ENCODE results near the gene FARS2.
"Not testable (repeated sequence)": the region's sequence is repeated elsewhere in the genome, so short reads cannot be mapped to it uniquely, and the experiment has no call there.

Gene FARS2

DNA sequence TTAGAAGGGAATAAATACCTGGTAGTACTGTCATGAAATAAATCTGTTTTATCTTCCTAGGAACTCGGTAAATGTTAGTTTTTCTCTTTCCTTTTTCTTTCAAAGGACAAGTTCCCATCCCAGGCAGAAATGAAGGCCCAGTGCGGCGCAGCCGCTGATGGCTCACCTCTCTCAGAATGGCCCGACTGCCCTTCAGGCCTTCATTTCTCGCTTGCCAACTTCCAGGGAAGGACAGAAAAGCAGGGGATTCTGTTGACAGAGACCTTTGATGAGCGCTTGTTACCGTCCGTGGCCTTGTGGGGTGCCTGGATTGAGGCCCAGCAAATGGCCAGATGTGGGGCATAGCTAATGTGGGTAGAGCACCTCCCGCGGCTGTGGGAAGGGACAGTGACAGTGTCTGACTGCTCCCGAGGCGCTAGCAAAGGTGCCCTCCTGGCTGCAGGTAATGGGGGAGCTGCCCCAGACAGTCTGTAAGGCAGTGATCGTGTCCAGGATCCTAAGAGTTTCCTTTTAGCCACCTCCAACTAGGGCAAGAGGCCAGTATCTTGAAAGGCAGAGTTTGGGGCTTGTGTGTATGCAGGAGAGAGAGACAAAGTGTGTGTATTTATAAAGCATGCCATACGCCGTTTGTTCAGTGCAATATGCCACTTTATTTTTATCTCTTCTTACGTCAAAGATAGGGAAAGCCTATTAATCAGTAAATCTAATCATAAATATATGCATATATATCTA is 391.3 kb downstream of the FARS2 start:
- TF ChIP-seq GATA1 (IDR thresholded peaks at IDR 0.05; ENCODE audit: low read depth, low read length) = no peak
- TF ChIP-seq POLR2A (IDR thresholded peaks at IDR 0.05; ENCODE audit: low read length) = no peak
- DNase-seq = no peak

DNA sequence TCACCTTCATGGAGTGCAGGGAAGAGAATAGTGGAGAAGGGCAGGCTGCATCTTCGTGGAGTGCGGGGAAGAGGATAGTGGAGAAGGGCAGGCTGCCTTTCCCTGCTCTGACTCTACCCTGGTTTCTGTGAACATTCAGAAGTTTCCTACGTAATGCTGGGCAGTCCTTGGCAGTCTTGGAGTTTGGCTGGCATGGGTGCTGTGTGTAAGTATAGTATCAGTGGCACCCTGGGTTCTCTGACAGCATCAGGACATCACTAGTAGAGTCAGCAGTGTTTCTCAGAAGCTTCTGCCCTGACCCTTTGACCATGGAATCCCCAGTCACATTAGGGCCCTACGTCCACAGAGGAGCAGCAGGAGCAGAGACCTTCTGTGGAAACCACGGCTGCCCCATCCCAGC is 392.5 kb downstream of the FARS2 start:
- DNase-seq = no peak
- no peak for TF ChIP-seq GATA1 (IDR thresholded peaks at IDR 0.05; ENCODE audit: low read depth, low read length)
- TF ChIP-seq POLR2A (IDR thresholded peaks at IDR 0.05; ENCODE audit: low read length) = no peak

DNA sequence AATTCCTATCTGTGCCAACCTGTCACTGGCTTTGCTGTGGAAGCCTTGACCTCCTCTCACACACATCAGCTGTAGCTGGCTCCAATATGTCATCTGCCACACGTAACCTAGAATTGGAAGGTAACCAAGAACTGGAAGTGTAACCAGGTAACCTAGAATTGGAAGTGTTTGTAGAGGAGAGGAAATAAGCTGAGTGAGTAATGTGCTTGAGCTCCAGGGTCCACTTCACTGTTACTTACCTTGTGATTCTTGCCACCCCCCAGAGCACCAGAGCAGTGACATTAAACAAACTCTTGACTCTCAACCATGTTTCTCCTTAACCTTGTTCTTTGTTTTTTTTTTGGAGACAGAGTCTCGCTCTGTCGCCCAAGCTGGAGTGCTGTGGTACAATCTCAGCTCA is 394.9 kb downstream of the FARS2 start:
- no peak for DNase-seq
- TF ChIP-seq GATA1 (IDR thresholded peaks at IDR 0.05; ENCODE audit: low read depth, low read length) (no peak), POLR2A (IDR thresholded peaks at IDR 0.05; ENCODE audit: low read length) (no peak)

DNA sequence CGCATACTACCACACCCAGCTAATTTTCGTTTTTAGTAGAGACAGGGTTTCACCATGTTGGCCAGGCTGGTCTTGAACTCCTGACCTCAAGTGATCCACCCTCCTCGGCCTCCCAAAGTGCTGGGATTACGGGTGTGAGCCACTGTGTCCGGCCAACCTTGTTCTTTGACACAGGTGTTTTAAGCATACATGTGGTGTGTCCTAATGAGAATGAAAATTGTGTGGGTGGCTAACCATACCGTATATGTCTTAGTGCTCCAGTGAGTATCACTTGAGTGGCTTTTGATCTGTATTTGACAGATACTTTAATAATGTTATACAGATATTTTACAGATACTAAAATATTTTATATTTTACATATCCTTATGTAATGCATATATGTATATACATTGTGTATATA is 395.4 kb downstream of the FARS2 start:
- DNase-seq = not testable (repeated sequence)

DNA sequence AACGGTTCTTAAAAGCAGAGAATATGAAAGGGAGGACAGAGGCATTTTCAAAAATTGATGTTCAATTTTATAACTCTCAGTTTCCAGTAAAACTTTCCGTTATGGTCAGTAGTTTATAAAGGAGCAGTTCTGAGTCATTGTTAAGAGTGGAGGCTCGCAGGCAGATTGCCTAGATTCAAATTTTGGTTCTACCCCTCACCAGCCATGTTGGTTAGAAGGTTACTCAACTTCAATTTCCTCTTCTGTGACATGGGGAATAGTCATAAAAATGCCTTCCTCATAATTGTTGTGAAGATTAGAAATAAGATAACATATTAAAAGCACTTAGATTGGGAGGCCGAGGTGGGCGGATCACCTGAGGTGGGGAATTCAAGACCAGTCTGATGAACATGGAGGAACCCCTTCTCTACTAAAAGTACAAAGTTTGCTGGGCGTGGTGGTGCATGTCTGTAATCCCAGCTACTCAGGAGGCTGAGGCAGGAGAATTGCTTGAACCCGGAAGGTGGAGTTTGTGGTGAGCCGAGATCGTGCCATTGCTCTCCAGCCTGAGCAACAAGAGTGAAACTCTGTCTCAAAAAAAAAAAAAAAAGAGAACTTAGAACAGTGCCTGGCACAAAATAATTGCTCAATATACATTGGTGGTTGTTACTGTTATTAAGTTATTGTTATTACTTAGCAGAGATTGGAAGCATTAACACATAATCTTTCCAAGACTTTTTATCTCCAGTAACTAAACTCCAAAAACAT is 396.5 kb downstream of the FARS2 start:
- no peak for DNase-seq
- no peak for TF ChIP-seq GATA1 (IDR thresholded peaks at IDR 0.05; ENCODE audit: low read depth, low read length)
- no peak for TF ChIP-seq POLR2A (IDR thresholded peaks at IDR 0.05; ENCODE audit: low read length)

DNA sequence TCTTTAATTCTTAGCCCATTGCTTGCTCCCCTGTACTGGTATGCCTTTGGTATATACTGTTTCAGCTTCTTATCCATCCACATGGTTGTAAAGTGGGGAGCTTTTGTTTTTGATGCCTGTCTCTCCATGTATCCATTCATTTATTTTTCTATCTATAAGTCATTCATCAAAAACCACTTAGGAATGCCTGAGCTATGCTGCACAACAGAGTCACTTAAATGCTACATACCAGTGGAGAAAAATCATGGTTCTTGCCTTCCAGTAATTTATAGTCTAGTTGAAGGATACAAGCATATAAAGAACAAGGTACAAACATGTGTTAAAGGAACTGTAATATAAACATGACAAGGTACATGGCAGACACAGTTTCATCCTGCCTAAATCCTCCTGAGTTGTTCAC is 398.2 kb downstream of the FARS2 start:
- TF ChIP-seq POLR2A (IDR thresholded peaks at IDR 0.05; ENCODE audit: low read length) (no peak), GATA1 (IDR thresholded peaks at IDR 0.05; ENCODE audit: low read depth, low read length) (no peak)
- no peak for DNase-seq

DNA sequence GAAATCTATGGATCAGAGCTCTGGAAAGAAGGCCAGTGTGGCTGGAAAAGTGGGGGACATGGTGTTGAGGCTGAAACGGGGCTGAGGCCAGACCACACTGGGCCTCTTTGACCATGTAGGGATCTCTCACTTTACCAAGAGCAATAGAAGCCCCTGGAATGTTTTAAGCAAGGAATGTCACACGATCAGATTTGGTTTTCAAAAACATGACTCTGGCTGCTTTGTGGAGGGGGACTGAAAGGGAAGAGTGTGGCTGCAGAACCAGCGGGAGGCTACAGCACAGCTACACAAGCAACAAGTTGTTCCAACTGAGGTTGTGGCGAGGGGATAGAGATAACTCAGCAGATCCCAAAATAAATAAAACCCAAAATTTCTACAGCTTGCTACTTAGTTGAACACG is 399.5 kb downstream of the FARS2 start:
- TF ChIP-seq GATA1 (IDR thresholded peaks at IDR 0.05; ENCODE audit: low read depth, low read length) (no peak), POLR2A (IDR thresholded peaks at IDR 0.05; ENCODE audit: low read length) (no peak)
- no peak for DNase-seq

DNA sequence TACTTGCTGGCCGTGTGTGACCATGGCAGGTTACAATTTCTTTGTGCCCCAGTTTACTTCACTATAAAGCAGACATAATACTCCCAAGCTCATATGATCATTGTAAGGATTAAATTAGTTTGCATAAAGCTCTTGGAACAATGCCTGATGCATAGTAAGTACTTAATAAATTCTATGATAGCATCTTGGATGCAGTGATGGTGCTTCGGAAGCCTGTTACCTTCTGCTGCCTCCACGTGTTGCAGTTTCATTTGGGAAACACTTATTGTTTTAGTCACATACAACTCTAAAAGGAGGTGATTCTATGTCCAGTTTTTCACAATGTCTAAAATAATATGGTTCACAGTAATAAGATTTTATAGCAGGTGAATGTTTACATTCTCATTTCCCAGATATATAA is 401.5 kb downstream of the FARS2 start:
- TF ChIP-seq POLR2A (IDR thresholded peaks at IDR 0.05; ENCODE audit: low read length) (no peak), GATA1 (IDR thresholded peaks at IDR 0.05; ENCODE audit: low read depth, low read length) (no peak)
- DNase-seq = no peak

DNA sequence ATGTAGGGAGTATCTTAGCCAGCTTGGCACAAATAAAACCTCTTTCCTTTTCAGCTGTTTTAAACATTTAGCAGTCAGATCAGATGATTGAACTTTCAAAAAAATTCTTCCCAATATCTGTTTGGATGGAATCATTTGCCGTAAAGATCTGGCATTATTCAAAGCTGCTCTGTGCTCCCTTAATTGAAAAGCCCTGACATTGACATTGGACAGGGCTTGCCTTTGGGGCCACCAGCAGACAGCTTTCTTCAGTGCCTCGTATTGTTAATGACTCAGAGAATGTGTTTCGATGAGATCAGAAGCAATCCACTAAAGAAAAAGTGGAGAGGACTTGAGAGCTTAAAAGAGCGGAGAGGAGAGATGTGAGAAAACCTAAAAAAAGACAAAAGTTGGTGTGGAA is 401.9 kb downstream of the FARS2 start:
- TF ChIP-seq POLR2A (IDR thresholded peaks at IDR 0.05; ENCODE audit: low read length) (no peak), GATA1 (IDR thresholded peaks at IDR 0.05; ENCODE audit: low read depth, low read length) (no peak)
- no peak for DNase-seq

DNA sequence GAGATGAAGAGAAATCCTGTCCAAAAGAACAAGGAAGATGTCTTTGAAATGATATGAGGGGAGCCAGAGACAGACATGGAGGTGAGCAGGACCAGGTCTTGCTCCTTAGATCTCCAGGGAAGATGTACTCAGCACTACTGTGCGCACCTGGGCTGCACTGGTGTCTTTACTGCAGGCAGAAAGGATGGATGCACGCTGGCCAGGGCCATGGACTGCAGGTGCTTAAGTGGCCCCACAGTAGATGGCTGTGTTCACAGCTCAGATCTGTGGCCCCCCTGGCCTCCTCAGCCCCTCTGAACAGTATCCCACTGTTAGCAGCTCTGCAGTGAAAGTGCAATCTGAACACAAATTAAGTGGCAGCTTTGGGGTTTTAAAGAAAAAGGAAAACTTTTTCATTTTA is 402.4 kb downstream of the FARS2 start:
- no peak for DNase-seq
- TF ChIP-seq GATA1 (IDR thresholded peaks at IDR 0.05; ENCODE audit: low read depth, low read length) (no peak), POLR2A (IDR thresholded peaks at IDR 0.05; ENCODE audit: low read length) (no peak)

DNA sequence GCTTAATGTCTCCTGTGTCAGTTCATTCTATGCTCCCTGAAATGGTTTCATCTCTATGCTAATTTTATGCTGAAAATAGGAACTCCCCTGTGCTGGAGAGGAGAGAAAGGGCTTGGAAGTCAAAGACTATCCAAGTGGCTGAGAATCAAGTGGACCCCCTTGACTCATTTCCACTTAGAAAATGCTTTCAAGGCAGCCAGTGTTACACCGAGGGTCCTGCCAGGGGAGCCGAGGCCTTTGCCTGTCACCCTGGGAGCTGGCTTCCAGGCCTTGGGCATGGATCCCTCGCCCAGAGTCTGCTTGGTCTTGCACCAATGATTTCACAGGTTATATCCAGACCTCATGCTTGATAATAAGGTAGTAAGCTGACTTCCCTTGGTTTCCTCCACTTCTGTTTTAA is 402.8 kb downstream of the FARS2 start:
- DNase-seq = no peak
- TF ChIP-seq POLR2A (IDR thresholded peaks at IDR 0.05; ENCODE audit: low read length) = no peak
- TF ChIP-seq GATA1 (IDR thresholded peaks at IDR 0.05; ENCODE audit: low read depth, low read length) = no peak

DNA sequence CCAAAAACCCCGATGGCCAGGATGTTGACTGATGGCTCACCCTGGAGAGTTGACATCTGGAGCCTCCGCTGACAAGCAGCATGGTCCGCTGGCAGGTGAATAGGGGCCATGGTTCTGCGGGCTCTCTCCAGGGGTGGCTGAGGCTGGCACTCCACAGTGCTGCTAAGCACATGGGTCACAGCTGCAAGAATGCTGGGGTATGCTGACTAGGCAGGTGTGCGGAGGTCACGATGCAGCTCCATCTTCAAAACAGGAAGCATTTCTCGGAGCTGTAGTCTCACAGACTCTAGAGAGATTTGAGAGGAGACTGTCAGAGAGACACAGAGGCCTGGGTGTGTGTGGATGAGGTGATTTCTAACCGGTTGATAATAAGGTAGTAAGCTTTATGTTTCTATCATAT is 403.9 kb downstream of the FARS2 start:
- no peak for DNase-seq
- TF ChIP-seq POLR2A (IDR thresholded peaks at IDR 0.05; ENCODE audit: low read length) = no peak
- no peak for TF ChIP-seq GATA1 (IDR thresholded peaks at IDR 0.05; ENCODE audit: low read depth, low read length)

DNA sequence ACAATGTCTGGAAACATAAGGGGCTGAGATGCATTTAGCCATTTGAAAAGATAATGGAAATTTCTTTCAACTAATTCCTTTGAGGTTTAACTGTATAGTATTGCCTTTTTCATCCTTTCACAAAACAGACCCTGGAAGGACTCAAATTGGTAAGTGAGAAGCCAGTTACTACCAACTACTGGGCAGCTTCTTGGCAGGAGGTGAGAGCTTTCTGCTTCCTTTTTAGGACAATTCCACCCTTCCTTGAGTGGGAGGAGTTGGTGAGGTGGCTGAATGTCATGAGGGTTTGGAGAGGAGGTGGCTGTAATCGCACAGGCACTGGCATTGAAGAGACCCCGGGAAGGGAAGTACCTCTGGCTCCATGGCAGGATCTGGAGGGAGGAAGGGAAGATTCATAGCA is 404.4 kb downstream of the FARS2 start:
- TF ChIP-seq POLR2A (IDR thresholded peaks at IDR 0.05; ENCODE audit: low read length) = no peak
- TF ChIP-seq GATA1 (IDR thresholded peaks at IDR 0.05; ENCODE audit: low read depth, low read length) = no peak
- no peak for DNase-seq

DNA sequence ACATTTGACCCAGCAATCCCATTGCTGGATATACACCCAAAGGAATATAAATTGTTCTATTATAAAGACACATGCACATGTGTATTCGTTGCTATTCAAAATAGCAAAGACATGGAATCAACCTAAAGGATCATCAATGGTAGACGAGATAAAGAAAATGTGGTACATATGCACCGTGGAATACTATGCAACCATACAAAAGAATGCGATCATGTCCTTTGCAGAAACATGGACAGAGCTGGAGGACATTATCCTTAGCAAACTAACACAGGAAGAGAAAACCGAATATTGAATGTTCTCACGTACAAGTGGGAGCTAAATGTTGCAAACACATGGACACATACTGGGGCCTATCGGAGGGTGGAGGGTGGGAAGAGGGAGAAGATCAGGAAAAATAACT is 405.4 kb downstream of the FARS2 start:
- no peak for TF ChIP-seq POLR2A (IDR thresholded peaks at IDR 0.05; ENCODE audit: low read length)
- TF ChIP-seq GATA1 (IDR thresholded peaks at IDR 0.05; ENCODE audit: low read depth, low read length) = no peak
- no peak for DNase-seq

DNA sequence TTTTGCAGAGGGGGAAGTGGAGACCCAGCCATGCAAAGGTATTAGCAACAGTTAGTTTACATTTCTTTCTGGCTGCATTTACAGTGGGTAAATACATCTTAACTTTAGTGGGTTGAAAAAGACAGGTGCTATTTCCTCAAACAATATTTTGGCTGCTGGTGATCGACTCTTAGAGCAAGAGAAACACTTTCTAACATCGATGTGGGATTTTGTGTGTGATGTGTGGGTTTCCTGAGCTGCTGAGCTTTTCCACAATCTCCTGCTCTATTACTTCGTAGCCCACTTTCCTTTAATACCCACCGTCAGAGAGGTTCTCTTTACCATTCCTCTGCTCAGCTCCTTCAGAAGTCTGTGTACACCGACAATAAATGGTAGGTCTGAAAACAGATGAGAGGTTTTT is 406.4 kb downstream of the FARS2 start:
- no peak for DNase-seq
- no peak for TF ChIP-seq GATA1 (IDR thresholded peaks at IDR 0.05; ENCODE audit: low read depth, low read length)
- TF ChIP-seq POLR2A (IDR thresholded peaks at IDR 0.05; ENCODE audit: low read length) = no peak
